ENCODE results near the gene DPY19L1.
"Not testable (repeated sequence)": the region's sequence is repeated elsewhere in the genome, so short reads cannot be mapped to it uniquely, and the experiment has no call there.

The DPY19L1 gene

DNA sequence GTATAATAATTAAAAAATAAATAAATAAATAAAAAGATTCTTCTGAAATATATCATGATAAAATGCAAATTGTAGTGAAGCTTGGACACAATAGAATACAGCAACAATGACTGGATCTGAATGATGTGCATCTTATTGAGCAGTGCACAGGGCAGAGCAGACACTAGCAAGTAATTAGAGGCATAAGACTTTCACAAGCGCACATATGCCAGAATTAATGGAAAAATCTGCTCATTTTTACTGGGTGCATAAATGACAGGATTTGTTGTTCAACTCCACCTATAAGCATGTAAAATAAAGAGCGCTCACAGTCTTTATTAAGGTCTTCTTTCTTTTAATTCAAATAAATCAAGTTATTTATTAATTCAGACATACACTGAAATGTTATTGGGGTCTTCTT, 125.0 kb downstream of the DPY19L1 start:
- DNase-seq = no peak

- DNase-seq = not testable (repeated sequence)
These were observed 130.9 kb downstream of the DPY19L1 start for GRCh38 chr7:34906266-34906850.

GRCh38 chr7:34904987-34905386, 132.3 kb downstream of the DPY19L1 start:
- no peak for DNase-seq

GRCh38 chr7:34903921-34904320, 133.4 kb downstream of the DPY19L1 start:
- not testable (repeated sequence) for DNase-seq

DNA sequence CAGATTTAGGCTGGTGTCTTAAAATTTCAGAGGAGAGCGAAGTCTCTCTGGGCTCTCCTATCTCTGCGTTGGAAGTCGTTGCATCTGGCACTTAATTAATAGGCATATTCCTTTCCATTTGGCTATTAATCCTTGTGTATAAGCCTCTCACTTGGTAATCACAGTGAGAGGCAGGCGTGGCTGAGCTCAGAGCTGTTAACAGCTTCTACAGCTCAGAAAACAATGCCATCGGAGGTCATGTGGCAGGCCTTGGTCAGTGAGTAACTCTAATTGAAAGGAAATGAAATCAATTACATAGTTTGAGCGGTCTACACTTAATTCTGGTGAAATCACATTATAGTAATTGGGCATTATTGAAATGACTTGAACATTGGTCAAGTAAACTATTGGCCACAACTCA, 135.1 kb downstream of the DPY19L1 start:
- DNase-seq = no peak

DNA sequence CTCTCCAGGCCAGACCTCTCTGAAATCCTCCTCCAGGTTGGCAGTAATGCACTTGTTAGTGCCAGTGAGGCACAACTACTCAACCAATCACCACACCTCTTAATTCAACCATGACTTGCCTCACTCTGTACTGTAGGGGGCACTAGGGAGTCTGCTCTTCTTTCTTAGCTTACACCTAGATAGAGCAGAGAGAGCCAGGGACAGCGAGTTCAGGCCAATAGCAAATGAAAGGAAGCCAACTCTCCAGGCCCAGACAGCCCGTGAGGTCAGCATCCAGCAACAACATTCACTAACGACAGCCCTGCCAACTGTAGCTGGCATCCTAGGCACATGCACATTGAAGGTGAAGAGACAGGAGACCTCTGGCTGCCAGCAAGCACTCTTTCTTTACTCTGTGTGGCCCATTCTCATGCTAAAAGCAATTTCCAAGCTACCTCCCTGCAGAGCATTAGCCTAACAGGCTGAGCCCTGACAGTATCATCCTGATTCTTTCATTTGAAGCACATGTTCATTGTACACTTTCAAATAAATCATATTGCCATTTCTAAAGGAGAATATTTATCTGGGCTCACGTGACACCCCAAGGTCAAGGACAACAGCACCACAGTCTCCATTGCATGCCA, 136.3 kb downstream of the DPY19L1 start:
- DNase-seq = no peak

GRCh38 chr7:34895202-34895601, 142.1 kb downstream of the DPY19L1 start:
- DNase-seq = no peak

GRCh38 chr7:34889951-34890350, 147.3 kb downstream of the DPY19L1 start:
- no peak for DNase-seq

DNA sequence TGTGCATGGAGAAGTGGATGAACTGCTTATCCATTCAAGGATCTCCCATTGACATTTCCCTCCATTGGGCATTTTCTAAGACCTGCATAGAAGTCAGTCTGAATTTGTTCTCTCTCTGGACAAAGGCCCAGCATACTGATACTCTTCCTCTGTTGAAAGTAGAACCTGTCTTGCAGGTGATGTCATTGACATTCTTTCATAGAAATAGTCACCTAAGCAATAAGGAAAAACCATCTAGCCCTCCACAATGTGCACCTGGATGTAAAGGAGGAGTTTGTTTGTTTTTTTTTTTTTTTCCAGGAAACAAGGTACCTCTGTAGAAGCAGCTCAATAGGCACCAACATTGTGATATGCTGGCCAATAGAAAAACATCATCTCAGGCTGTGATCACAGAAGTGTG, 150.4 kb downstream of the DPY19L1 start:
- no peak for DNase-seq

DNA sequence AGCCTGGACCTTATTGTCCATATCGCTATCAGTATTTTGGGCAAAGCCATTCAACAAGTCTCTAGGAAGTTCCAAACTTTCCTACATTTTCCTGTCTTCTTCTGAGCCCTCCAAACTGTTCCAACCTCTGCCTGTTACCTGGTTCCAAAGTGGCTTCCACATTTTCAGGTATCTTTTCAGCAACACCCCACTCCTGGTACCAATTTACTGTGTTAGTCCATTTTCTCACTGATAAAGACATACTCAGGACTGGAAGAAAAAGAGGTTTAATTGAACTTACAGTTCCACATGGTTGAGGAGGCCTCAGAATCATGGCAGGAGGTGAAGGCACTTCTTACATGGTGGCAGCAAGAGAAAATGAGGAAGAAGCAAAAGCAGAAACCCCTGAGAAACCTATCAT, 153.4 kb downstream of the DPY19L1 start:
- not testable (repeated sequence) for DNase-seq

GRCh38 chr7:34879871-34880270, 157.4 kb downstream of the DPY19L1 start:
- DNase-seq = no peak

GRCh38 chr7:34878944-34879735, 158.1 kb downstream of the DPY19L1 start:
- DNase-seq = not testable (repeated sequence)

All from KG1 (cell line).